Esophagus squamous epithelium (tissue), 4 donors: ENCODE results near the gene MYO7B.

Experiments
- POLR2A ChIP-seq, 4 donors: fragments of 450-650 bp; IDR thresholded peaks; one replicate each; pipeline ENCODE4 v1.6.1; 2017; ENCODE audit warnings: antibody characterized with exemption in 4 of 4, mild to moderate bottlenecking in 4 of 4, moderate library complexity in 3 of 4
- TF ChIP-seq, protein P1 (sequence below), 6 experiments: fragments of 450-650 bp in 4 of 6; fragments of 200-600 bp in 2 of 6; sonication (generic) in 2 of 6; IDR thresholded peaks; one replicate each; pipeline ENCODE4 v1.5.1; 2016 to 2019; ENCODE audit warnings: antibody characterized with exemption in 6 of 6, mild to moderate bottlenecking in 4 of 6, moderate library complexity in 4 of 6

DNA sequence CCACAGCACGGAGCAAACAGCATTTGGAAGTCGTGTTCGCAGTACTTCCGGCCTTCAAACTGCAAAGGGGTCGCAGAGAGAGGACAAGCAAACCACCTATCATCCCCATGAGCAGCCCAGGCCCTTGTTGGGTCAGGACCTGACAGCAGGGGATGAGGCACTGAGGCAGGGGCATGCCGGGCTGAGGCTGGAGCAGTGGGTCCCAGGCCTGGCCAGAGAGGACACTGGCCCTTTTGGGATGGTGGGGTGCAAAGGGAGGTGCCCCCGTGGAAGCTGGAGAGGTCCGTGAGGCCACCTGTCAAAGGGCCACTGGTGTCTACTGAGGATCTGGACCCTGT lies 119.3 kb downstream of the MYO7B start:
- TF ChIP-seq, protein P1, sequence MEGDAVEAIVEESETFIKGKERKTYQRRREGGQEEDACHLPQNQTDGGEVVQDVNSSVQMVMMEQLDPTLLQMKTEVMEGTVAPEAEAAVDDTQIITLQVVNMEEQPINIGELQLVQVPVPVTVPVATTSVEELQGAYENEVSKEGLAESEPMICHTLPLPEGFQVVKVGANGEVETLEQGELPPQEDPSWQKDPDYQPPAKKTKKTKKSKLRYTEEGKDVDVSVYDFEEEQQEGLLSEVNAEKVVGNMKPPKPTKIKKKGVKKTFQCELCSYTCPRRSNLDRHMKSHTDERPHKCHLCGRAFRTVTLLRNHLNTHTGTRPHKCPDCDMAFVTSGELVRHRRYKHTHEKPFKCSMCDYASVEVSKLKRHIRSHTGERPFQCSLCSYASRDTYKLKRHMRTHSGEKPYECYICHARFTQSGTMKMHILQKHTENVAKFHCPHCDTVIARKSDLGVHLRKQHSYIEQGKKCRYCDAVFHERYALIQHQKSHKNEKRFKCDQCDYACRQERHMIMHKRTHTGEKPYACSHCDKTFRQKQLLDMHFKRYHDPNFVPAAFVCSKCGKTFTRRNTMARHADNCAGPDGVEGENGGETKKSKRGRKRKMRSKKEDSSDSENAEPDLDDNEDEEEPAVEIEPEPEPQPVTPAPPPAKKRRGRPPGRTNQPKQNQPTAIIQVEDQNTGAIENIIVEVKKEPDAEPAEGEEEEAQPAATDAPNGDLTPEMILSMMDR (IDR thresholded peaks at IDR 0.05), result no peak
- TF ChIP-seq POLR2A (IDR thresholded peaks at IDR 0.05), result no peak
